Sigmoid colon (tissue), 7 donors: ENCODE results near the gene CYFIP2. TPM values are rescaled to one million over a fixed set of nuclear protein-coding genes. Genes with fewer than 3 reads are reported as not detected.

Source experiments
- DNase-seq: peaks from one replicate; pipeline ENCODE4 v3.0.0-alpha.2; 2019
- H3K27ac ChIP-seq, 4 donors: fragments of 200-600 bp; sonication (generic); one replicate each; pipeline ENCODE4 v1.5.1; 2016 to 2019; ENCODE audit warnings: mild to moderate bottlenecking in 1 of 4
- H3K27me3 ChIP-seq, 3 donors: fragments of 200-600 bp; sonication (generic); one replicate each; pipeline ENCODE4 v1.5.1; 2019; ENCODE audit warnings: mild to moderate bottlenecking in 1 of 3
- H3K36me3 ChIP-seq, 4 donors: fragments of 200-600 bp; sonication (generic); one replicate each; pipeline ENCODE4 v1.5.1; 2016 to 2019
- H3K4me1 ChIP-seq, 4 donors: fragments of 200-600 bp; sonication (generic); one replicate each; pipeline ENCODE4 v1.5.1; 2017 to 2019
- H3K4me3 ChIP-seq, 4 donors: fragments of 200-600 bp; sonication (generic); one replicate each; pipeline ENCODE4 v1.5.1; 2017 to 2019; ENCODE audit warnings: mild to moderate bottlenecking in 2 of 4, moderate library complexity in 1 of 4
- H3K9me3 ChIP-seq, 4 donors: fragments of 200-600 bp in 3 of 4; sonication (generic) in 3 of 4; one replicate each; pipeline versions ENCODE4 v1.5.1 to v1.6.1; 2013 to 2019
- EP300 ChIP-seq, 4 donors: sonication (generic); formaldehyde crosslinking; IDR thresholded peaks; one replicate each; pipeline ENCODE4 v1.6.1; 2017; ENCODE audit warnings: antibody characterized with exemption in 4 of 4
- POLR2A ChIP-seq, 2 donors: fragments of 450-650 bp; IDR thresholded peaks; one replicate each; pipeline ENCODE4 v1.6.1; 2016; ENCODE audit warnings: antibody characterized with exemption in 2 of 2, mild to moderate bottlenecking in 2 of 2, moderate library complexity in 2 of 2
- POLR2AphosphoS5 ChIP-seq, 4 donors: sonication (generic); formaldehyde crosslinking; IDR thresholded peaks; one replicate each; pipeline ENCODE4 v1.6.1; 2017; ENCODE audit warnings: antibody characterized with exemption in 4 of 4
- WGBS, 2 donors: extraction: QIAGEN DNeasy Blood & Tissue Kit; methylation state at CpG; one replicate each; pipeline ENCODE4 v1.1.7; 2013; 5-methylcytosine and 5-hydroxymethylcytosine counted together
- intact Hi-C: fragments of 100-400 bp; cut with DNase I; formaldehyde crosslinking; loops from one replicate; pipeline ENCODE4 v1.15.1; 2023
- polyA plus RNA-seq, 3 donors: library from polyadenylated mRNA; stranded (reverse); fragments of 200-250 nt; gene quantifications; one replicate each; pipeline ENCODE4 v1.2.3, GENCODE V29; 2013
- total RNA-seq, 4 donors: library from RNA; depleted of rRNA; stranded (reverse); fragments of >200 nt; gene quantifications; one replicate each; pipeline ENCODE4 v1.1.0, GENCODE V29; 2016
- TF ChIP-seq, protein P1 (sequence below), 4 experiments: fragments of 450-650 bp in 3 of 4; fragments of 200-600 bp in 1 of 4; IDR thresholded peaks; one replicate each; pipeline ENCODE4 v1.5.1; 2016 to 2019; ENCODE audit warnings: antibody characterized with exemption in 4 of 4, mild to moderate bottlenecking in 3 of 4, moderate library complexity in 2 of 4
- donor health status: healthy with polysubstance abuse.
- donor health status: Bipolar disorder and iron deficiency.
- donor health status: healthy.

CYFIP2 gene
- total and polyA plus RNA-seq, 7 donors = 4.8 to 38.1 (median 27.5) TPM

DNA sequence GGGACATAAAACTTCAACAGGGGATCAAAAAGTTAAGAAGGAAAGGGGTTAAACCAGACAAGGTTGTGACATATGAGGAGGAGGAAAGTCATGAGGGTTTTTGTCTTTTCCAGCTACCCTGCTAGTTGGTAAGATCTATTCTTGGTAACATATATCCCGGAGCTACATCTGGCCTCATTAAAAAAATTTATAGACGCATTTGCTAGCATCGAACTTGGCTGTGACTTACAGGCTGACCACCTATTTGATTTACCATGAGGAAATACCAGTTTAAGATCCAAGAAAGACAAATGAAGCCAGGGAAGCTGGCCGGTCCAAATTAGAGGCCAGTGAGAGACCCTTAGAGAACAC lies 106.5 kb downstream of the CYFIP2 start:
- Histone ChIP-seq H3K27me3 (no peaks in the 10 kb centered on the region), H3K4me3 (no peak overlapping the region), H3K27ac (peak overlapping the region; percentile 75 to 87 (median 85)), H3K36me3 (no peaks in the 10 kb centered on the region), H3K4me1 (peaks cover 0 to 72% (median 54%) of the 10 kb centered on the region in 4 donors), H3K9me3 (no peaks in the 10 kb centered on the region)
- no peak for DNase-seq
- intact Hi-C loops = no loop called here
- WGBS, 2 donors = 88 to 92% methylated on average over 4 of the region's 4 CpGs
- TF ChIP-seq POLR2AphosphoS5 (IDR thresholded peaks at IDR 0.05) (peak in 1 of 4 donors; percentile 10), POLR2A (IDR thresholded peaks at IDR 0.05) (no peak), EP300 (IDR thresholded peaks at IDR 0.05) (peak in 2 of 4 donors; percentile 5 to 24)

DNA sequence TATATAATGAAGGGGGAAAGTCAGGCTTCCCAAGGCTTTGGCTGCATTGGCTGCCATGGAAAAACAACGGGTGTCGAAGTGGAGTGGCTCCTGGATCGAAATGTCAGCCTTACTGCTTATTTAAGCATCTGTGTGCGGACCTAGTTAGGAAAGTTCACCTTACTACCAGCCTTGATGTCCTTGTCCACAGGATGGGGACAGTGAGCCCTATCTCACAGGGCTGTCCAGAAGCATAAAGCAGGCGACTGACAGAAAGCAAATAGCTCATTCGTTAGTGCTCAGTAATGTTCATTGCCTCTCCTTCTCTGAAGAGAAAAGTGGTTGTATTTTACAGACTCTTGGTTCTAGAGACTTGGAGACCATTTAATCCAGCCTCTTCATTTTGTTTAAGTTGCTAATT lies 112.6 kb downstream of the CYFIP2 start:
- WGBS, 2 donors = 87 to 90% methylated on average over 6 of the region's 6 CpGs
- intact Hi-C loops = no loop called here
- Histone ChIP-seq H3K4me1 (peaks cover 0 to 68% (median 39%) of the 10 kb centered on the region in 4 donors), H3K36me3 (no peaks in the 10 kb centered on the region), H3K9me3 (no peaks in the 10 kb centered on the region), H3K27me3 (no peaks in the 10 kb centered on the region), H3K27ac (peak overlapping the region in 3 of 4 donors; percentile 82 to 94 (median 88)), H3K4me3 (no peak overlapping the region)
- TF ChIP-seq POLR2AphosphoS5 (IDR thresholded peaks at IDR 0.05) (no peak), EP300 (IDR thresholded peaks at IDR 0.05) (no peak), POLR2A (IDR thresholded peaks at IDR 0.05) (no peak)
- TF ChIP-seq, protein P1, sequence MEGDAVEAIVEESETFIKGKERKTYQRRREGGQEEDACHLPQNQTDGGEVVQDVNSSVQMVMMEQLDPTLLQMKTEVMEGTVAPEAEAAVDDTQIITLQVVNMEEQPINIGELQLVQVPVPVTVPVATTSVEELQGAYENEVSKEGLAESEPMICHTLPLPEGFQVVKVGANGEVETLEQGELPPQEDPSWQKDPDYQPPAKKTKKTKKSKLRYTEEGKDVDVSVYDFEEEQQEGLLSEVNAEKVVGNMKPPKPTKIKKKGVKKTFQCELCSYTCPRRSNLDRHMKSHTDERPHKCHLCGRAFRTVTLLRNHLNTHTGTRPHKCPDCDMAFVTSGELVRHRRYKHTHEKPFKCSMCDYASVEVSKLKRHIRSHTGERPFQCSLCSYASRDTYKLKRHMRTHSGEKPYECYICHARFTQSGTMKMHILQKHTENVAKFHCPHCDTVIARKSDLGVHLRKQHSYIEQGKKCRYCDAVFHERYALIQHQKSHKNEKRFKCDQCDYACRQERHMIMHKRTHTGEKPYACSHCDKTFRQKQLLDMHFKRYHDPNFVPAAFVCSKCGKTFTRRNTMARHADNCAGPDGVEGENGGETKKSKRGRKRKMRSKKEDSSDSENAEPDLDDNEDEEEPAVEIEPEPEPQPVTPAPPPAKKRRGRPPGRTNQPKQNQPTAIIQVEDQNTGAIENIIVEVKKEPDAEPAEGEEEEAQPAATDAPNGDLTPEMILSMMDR (IDR thresholded peaks at IDR 0.05) = no peak
- DNase-seq = no peak

DNA sequence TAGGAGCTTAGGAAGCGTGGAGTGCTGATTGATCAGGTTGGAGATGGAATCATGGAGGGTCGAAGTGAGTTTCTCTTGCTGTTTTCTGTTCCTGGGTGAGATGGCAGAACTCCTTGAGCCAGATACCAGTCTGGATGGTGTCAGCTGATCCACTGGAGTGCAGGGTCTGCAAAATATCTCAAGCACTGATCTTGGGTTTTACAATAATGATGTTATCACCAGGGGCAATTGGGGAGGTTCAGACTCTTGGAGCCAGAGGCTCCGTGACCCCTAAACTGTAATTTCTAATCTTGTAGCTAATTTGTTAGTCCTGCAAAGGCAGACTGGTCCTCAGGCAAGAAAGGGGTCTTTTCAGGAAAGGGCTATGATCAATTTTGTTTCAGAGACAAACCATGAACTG lies 114.1 kb downstream of the CYFIP2 start:
- intact Hi-C loops = no loop called here
- H3K27ac ChIP-seq = peak overlapping the region; percentile 5 to 94 (median 85)
- 96 to 98% methylated on average over 3 of the region's 3 CpGs for whole genome bisulfite sequencing, 2 donors
- no peak for TF ChIP-seq POLR2AphosphoS5 (IDR thresholded peaks at IDR 0.05)
- TF ChIP-seq, protein P1 (IDR thresholded peaks at IDR 0.05) = no peak
- no peak for TF ChIP-seq EP300 (IDR thresholded peaks at IDR 0.05)
- no peak for TF ChIP-seq POLR2A (IDR thresholded peaks at IDR 0.05)
- H3K4me1 ChIP-seq = peaks cover 0 to 72% (median 44%) of the 10 kb centered on the region in 4 donors
- no peaks in the 10 kb centered on the region for H3K9me3 ChIP-seq
- no peak for DNase-seq
- H3K27me3 ChIP-seq = no peaks in the 10 kb centered on the region
- H3K4me3 ChIP-seq = no peak overlapping the region
- no peaks in the 10 kb centered on the region for H3K36me3 ChIP-seq

DNA sequence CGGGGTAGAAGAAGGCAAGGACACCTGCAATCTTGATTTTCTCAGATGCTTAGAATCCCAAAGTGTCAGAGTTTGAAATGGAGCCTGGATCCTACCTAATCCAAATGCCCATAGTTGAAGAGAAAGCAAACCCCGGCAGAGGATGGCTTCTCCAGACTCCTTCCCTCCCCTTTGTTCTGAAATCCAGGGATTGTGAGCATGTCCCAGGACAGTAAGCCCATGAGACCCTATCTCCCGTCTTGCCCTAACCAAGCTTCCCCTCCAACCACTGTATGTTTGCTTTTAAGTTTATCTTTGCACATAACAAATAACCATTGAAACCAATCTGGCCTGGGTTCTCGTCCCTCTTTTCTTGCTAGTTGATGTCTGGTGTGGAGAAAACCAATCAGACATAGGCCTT lies 115.8 kb downstream of the CYFIP2 start:
- no peaks in the 10 kb centered on the region for H3K36me3 ChIP-seq
- H3K9me3 ChIP-seq = no peaks in the 10 kb centered on the region
- no peaks in the 10 kb centered on the region for H3K27me3 ChIP-seq
- H3K27ac ChIP-seq = peak overlapping the region; percentile 82 to 94 (median 86)
- H3K4me1 ChIP-seq = peaks cover 0 to 90% (median 61%) of the 10 kb centered on the region in 4 donors
- H3K4me3 ChIP-seq = peak overlapping the region in 2 of 4 donors; percentile 4 to 38
- DNase-seq = no peak
- TF ChIP-seq, protein P1 (IDR thresholded peaks at IDR 0.05) = no peak
- TF ChIP-seq POLR2AphosphoS5 (IDR thresholded peaks at IDR 0.05) (no peak), EP300 (IDR thresholded peaks at IDR 0.05) (no peak), POLR2A (IDR thresholded peaks at IDR 0.05) (no peak)
- intact Hi-C loops = loop anchor here (2.0 kb wide), 1 partner anchor 13 kb away; no protein-coding TSS in a partner anchor
- 88 to 90% methylated on average over 4 of the region's 4 CpGs for WGBS, 2 donors

DNA sequence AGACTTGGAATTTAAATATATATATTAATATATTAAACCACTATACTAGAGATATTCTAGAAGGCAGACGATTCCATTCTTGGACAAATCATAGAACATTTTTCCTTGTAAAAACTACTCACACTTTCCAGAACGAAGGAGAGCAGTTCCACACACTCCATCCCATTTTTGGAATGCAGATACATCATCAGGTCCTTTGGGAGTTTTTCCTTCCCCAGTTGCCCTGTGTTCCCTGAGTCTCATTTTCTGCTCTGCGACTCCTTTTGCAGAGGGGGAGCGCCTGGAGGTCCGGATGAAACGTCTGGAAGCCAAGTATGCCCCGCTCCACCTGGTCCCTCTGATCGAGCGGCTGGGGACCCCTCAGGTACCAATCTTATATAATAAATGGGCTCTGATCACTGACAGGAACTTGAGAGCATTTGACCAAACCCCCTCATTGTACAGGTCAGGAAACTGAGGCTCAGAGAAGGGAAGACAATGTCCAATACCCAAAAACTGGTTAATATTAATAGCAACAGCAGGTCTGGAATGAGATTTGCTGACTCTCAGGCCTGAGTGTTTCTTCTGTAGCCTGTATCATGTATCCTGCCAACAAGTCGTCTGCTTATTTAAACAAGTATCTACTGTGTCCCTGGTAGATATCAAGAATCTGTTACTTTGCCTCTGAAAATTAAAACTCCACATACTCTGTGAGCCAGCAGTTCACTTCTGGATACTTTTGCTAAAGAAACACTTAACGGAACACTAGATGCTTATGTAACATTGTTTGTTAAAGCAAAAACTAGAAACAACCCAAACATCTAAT lies 117.3 kb downstream of the CYFIP2 start:
- H3K36me3 ChIP-seq = no peaks in the 10 kb centered on the region
- H3K27ac ChIP-seq = peak overlapping the region; percentile 82 to 94 (median 86)
- H3K27me3 ChIP-seq = no peaks in the 10 kb centered on the region
- intact Hi-C loops = loop anchor here (2.0 kb wide), 1 partner anchor 14 kb away; no protein-coding TSS in a partner anchor
- WGBS, 2 donors = 84 to 89% methylated on average over 11 of the region's 11 CpGs
- H3K9me3 ChIP-seq = no peaks in the 10 kb centered on the region
- peak overlapping the region in 3 of 4 donors; percentile 11 to 38 (median 24) for H3K4me3 ChIP-seq
- peaks cover 0 to 98% (median 71%) of the 10 kb centered on the region in 4 donors for H3K4me1 ChIP-seq
- no peak for DNase-seq
- TF ChIP-seq, protein P1 (IDR thresholded peaks at IDR 0.05) = no peak
- TF ChIP-seq POLR2AphosphoS5 (IDR thresholded peaks at IDR 0.05) (peak; percentile 69 to 91 (median 85)), POLR2A (IDR thresholded peaks at IDR 0.05) (no peak), EP300 (IDR thresholded peaks at IDR 0.05) (peak in 2 of 4 donors; percentile 56 to 75)
